GM12878 (cell line): Measurements from ENCODE around the gene ERCC1. TPM values are rescaled to one million over a fixed set of nuclear protein-coding genes. Genes with fewer than 3 reads are reported as not detected.
A peak's percentile ranks its signal among the peaks of the same experiment; 100 is the strongest.

Source experiments
- ATAC-seq: fragments of 200-7000 bp; cut with Tn5 transposase; 3 replicates; pipeline ENCODE4 v1.9.1; 2020; ENCODE audit warnings: mild to moderate bottlenecking, moderate library complexity
- BruUV-seq: library from RNA; stranded (reverse); fragments of 400-500 nt; replicated peaks from 2 replicates; lab custom pipeline; 2021; lab: Mats Ljungman, UMichigan
- CTCF ChIA-PET: fragments of 300-600 bp; sonication (Branson Sonifier 250); formaldehyde crosslinking; extraction: SDS; loops from one replicate; lab custom pipeline; 2021; ENCODE audit warnings: inconsistent platforms; lab: Yijun Ruan, JAX
- POLR2A ChIA-PET: fragments of 350-600 bp; formaldehyde crosslinking; extraction: SDS; loops from one replicate; lab custom pipeline; 2021; ENCODE audit warnings: inconsistent platforms; lab: Charles Lee
- RAD21 ChIA-PET: fragments of 300-600 bp; sonication (Branson Sonifier 250); formaldehyde crosslinking; loops from one replicate; lab custom pipeline; 2023; ENCODE audit warnings: antibody characterized with exemption; ENCODE audit not compliant: unreplicated experiment; lab: Charles Lee
- SMC1A ChIA-PET: fragments of 300-600 bp; sonication (Branson Sonifier 250); formaldehyde crosslinking; loops from one replicate; lab custom pipeline; 2023; ENCODE audit not compliant: unreplicated experiment, uncharacterized antibody; lab: Charles Lee
- DNase-seq: peaks from one replicate; pipeline ENCODE4 v3.0.0-alpha.2; 2011; ENCODE audit warnings: low read depth, low spot score
- FAIRE-seq: peaks from 3 replicates; lab custom pipeline; 2011; peaks lifted over from hg19 to GRCh38; lab: Jason Lieb, UNC
- H2AFZ ChIP-seq: 2 replicates; pipeline ENCODE4 v1.6.0; 2011; ENCODE audit warnings: low read depth, low read length, control low read depth; ENCODE audit not compliant: control insufficient read depth
- H3K27ac ChIP-seq: 2 replicates; pipeline ENCODE4 v1.5.1; 2011; ENCODE audit warnings: control low read depth; ENCODE audit not compliant: control insufficient read depth, insufficient read depth
- H3K27me3 ChIP-seq, 2 experiments: replicated peaks in 1 of 2; 2 replicates each; pipeline versions ENCODE4 v1.6.0 to v1.6.1; 2011; ENCODE audit warnings: low read length in 1 of 2; ENCODE audit not compliant: control insufficient read depth in 2 of 2, insufficient read depth in 2 of 2
- H3K36me3 ChIP-seq, 2 experiments: 2 replicates each; pipeline ENCODE4 v1.5.1; 2011; ENCODE audit warnings: low read length in 1 of 2; ENCODE audit not compliant: control insufficient read depth in 2 of 2, insufficient read depth in 2 of 2
- H3K4me1 ChIP-seq: 2 replicates; pipeline ENCODE4 v1.6.1; 2011; ENCODE audit warnings: mild to moderate bottlenecking, low read length, moderate library complexity, mixed read lengths; ENCODE audit not compliant: control insufficient read depth, insufficient read depth
- H3K4me2 ChIP-seq: 2 replicates; pipeline ENCODE4 v1.6.0; 2011; ENCODE audit warnings: control low read depth; ENCODE audit not compliant: control insufficient read depth, insufficient read depth
- H3K4me3 ChIP-seq: fragments of 200-600 bp; sonication (generic); 2 replicates; pipeline ENCODE4 v1.5.1; 2016
- H3K79me2 ChIP-seq: 2 replicates; pipeline ENCODE4 v1.6.0; 2011; ENCODE audit warnings: low read length; ENCODE audit not compliant: control insufficient read depth, insufficient read depth
- H3K9ac ChIP-seq: 2 replicates; pipeline ENCODE4 v1.8.0; 2011; ENCODE audit warnings: low read length, control low read depth, mixed read lengths; ENCODE audit not compliant: control insufficient read depth, insufficient read depth
- H3K9me3 ChIP-seq: replicated peaks from 3 replicates; pipeline ENCODE4 v1.5.1; 2011; ENCODE audit warnings: mild to moderate bottlenecking, low read length; ENCODE audit not compliant: control insufficient read depth, insufficient read depth
- H4K20me1 ChIP-seq: 2 replicates; pipeline ENCODE4 v1.6.0; 2011; ENCODE audit not compliant: control insufficient read depth, insufficient read depth
- CTCF ChIP-seq, 3 experiments: IDR thresholded peaks in 2 of 3; conservative IDR thresholded peaks in 1 of 3; 2 replicates each; pipeline ENCODE4 v1.5.1; 2011; ENCODE audit warnings: low read depth in 3 of 3, low read length in 3 of 3, mild to moderate bottlenecking in 3 of 3, control low read depth in 2 of 3, moderate library complexity in 2 of 3, inconsistent platforms in 1 of 3, mixed read lengths in 1 of 3; ENCODE audit not compliant: control insufficient read depth in 2 of 3, insufficient read depth in 1 of 3; ENCODE audit errors: extremely low read depth in 1 of 3
- HDGF ChIP-seq: fragments of 450-650 bp; IDR thresholded peaks from 2 replicates; pipeline ENCODE4 v1.6.1; 2016; ENCODE audit warnings: antibody characterized with exemption
- IKZF1 ChIP-seq: fragments of 450-650 bp; conservative IDR thresholded peaks from 2 replicates; pipeline ENCODE4 v1.6.1; 2017; ENCODE audit warnings: antibody characterized with exemption, mild to moderate bottlenecking
- LARP7 ChIP-seq: fragments of 450-650 bp; IDR thresholded peaks from 2 replicates; pipeline ENCODE4 v1.6.1; 2017; ENCODE audit warnings: mild to moderate bottlenecking
- MLLT1 ChIP-seq: fragments of 450-650 bp; IDR thresholded peaks from 2 replicates; pipeline ENCODE4 v1.6.1; 2016; ENCODE audit warnings: mild to moderate bottlenecking
- MTA3 ChIP-seq: IDR thresholded peaks from 2 replicates; pipeline ENCODE4 v1.6.1; 2012; ENCODE audit warnings: low read length, inconsistent platforms, borderline replicate concordance
- NBN ChIP-seq: fragments of 450-650 bp; IDR thresholded peaks from 2 replicates; pipeline ENCODE4 v1.6.1; 2016
- SMARCA5 ChIP-seq: fragments of 450-650 bp; IDR thresholded peaks from 2 replicates; pipeline ENCODE4 v1.6.1; 2017; ENCODE audit warnings: mild to moderate bottlenecking
- SMC3 ChIP-seq: IDR thresholded peaks from 2 replicates; pipeline ENCODE4 v1.6.1; 2011; ENCODE audit warnings: low read length, improper control_type of control experiment, borderline replicate concordance
- ZBTB40 ChIP-seq: fragments of 450-650 bp; IDR thresholded peaks from 2 replicates; pipeline ENCODE4 v1.6.1; 2016; ENCODE audit warnings: mild to moderate bottlenecking, moderate library complexity, borderline replicate concordance
- ZNF217 ChIP-seq: fragments of 450-650 bp; IDR thresholded peaks from 2 replicates; pipeline ENCODE4 v1.6.1; 2017; ENCODE audit warnings: antibody characterized with exemption, mild to moderate bottlenecking
- WGBS: methylation state at CpG from one replicate; pipeline ENCODE4 v1.1.6; 2016; ENCODE audit warnings: low lambda C conversion rate; ENCODE audit not compliant: insufficient replicate concordance, insufficient coverage; ENCODE audit errors: missing lambda C conversion rate; 5-methylcytosine and 5-hydroxymethylcytosine counted together
- in situ Hi-C: fragments of 300-500 bp; cut with MboI; formaldehyde crosslinking; loops from 9 replicates; pipeline ENCODE4 v1.14.3; 2018; ENCODE audit warnings: mixed read lengths
- intact Hi-C: fragments of 100-400 bp; cut with micrococcal nuclease; formaldehyde crosslinking; loops from one replicate; pipeline ENCODE4 v1.14.2; 2022; ENCODE audit not compliant: unreplicated experiment
- polyA plus RNA-seq, 11 experiments: library from polyadenylated mRNA; depleted of rRNA in 4 of 11; unstranded in 6 of 11; stranded (reverse) in 5 of 11; fragments of >200 nt; fragmentation: Nextera tagmentation in 4 of 11; fragmentation: Illumina TruSeq in 1 of 11; extraction: Ambion mirVana in 4 of 11; extraction: Trizol in 1 of 11; gene quantifications; 1 replicate in 1 of 11; 2 replicates in 10 of 11; pipeline versions ENCODE4 v1.2.1 to v1.2.3, GENCODE V29; 2011 to 2016; ENCODE audit warnings: inconsistent platforms in 2 of 11, missing spikeins in 2 of 11, low read depth in 1 of 11
- total RNA-seq, 4 experiments: library from RNA; depleted of rRNA in 3 of 4; stranded (reverse); fragments of >200 nt in 3 of 4; fragmentation: Illumina TruSeq in 1 of 4; extraction: Trizol in 1 of 4; gene quantifications; 2 replicates each; pipeline versions ENCODE4 v1.2.1 to v1.2.3, GENCODE V29; 2013 to 2021

The ERCC1 gene
- total and polyA plus RNA-seq, 10 of the 15 experiments (the other 5 are each of a cell fraction or from before 2014, with no cell fraction given), result 14.7 to 104 (median 61.1) TPM

DNA sequence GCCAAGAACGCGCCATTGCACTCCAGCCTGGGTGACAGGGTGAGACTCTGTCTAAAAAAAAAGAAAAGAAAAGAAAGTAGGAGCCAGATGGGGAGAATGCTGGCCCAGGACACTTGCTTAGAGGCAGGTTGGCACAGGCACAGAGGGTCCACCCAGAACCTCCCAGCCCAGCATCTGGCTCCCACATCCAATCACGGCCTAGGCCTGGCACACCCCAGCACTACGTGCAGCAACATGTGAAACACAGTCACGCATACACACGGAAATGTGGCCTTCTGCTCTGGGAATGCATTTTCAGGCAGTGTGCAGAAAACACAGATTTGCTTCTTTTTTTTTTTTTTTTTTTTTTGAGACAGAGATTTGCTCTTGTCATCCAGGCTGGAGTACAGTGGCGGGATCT lies 23.2 kb upstream of the ERCC1 start (continued):
- TF ChIP-seq CTCF (IDR thresholded peaks at IDR 0.05 in 2 of 3, conservative IDR thresholded peaks at IDR 0.05 in 1 of 3; ENCODE audit: control insufficient read depth in 2 of 3, extremely low read depth in 1 of 3, insufficient read depth in 1 of 3, low read depth in 3 of 3, low read length in 3 of 3) (no peak), HDGF (no peak)
- TF ChIP-seq, all 136 proteins: peak for 0

GRCh38 chr19:45446295-45446694 lies 22.6 kb upstream of the ERCC1 start:
- POLR2A ChIA-PET, result interaction anchor here (1.9 kb wide), 1 partner anchor 32 kb away, joined by 9 read pairs; no protein-coding TSS in a partner anchor
- Histone ChIP-seq H3K9ac (no peak overlapping the region), H3K4me3 (no peak overlapping the region)

More at GRCh38 chr19:45446295-45446694, 22.6 kb upstream of the ERCC1 start:
- Histone ChIP-seq H3K4me2 (no peak overlapping the region), H4K20me1 (no peaks in the 10 kb centered on the region), H3K9me3 (no peaks in the 10 kb centered on the region), H3K27ac (no peak overlapping the region), H3K79me2 (peaks cover 3% of the 10 kb centered on the region; the same call in 1 of the 2 replicates), H3K36me3 (no peaks in the 10 kb centered on the region), H3K4me1 (peaks cover 28% of the 10 kb centered on the region), H2AFZ (no peak overlapping the region), H3K27me3 (no peaks in the 10 kb centered on the region)
- 50% methylated on average over 6 of the region's 6 CpGs for WGBS
- DNase-seq (no peak), ATAC-seq (no peak), FAIRE-seq (peak; percentile 91)
- TF ChIP-seq CTCF (IDR thresholded peaks at IDR 0.05 in 2 of 3, conservative IDR thresholded peaks at IDR 0.05 in 1 of 3; ENCODE audit: control insufficient read depth in 2 of 3, extremely low read depth in 1 of 3, insufficient read depth in 1 of 3, low read depth in 3 of 3, low read length in 3 of 3) (peak; percentile 53 to 64 (median 60)), SMARCA5 (peak; percentile 97), ZNF217 (0 out of 2 replicates have a peak, but pooled peaks have one; percentile 42), IKZF1 (peak; percentile 32; the same call in 1 of the 2 replicates), ZBTB40 (no peak), LARP7 (0 out of 2 replicates have a peak, but pooled peaks have one; percentile 24), MTA3 (no peak), MLLT1 (0 out of 2 replicates have a peak, but pooled peaks have one; percentile 4), SMC3 (peak; percentile 37; the same call in 1 of the 2 replicates), NBN (0 out of 2 replicates have a peak, but pooled peaks have one; percentile 30)
- in situ Hi-C loops (no loop called here), intact Hi-C loops (no loop called here)
- SMC1A ChIA-PET, result interaction anchor here (0.8 to 6.0 kb wide), 3 partner anchors 21 to 49 kb away, joined by 3 to 52 read pairs (median 32); partner anchors contain the start of gene FOSB
- RAD21 ChIA-PET, result interaction anchor here (1.6 to 4.2 kb wide), 3 partner anchors 32 to 39 kb away, joined by 5 to 25 read pairs (median 25); no protein-coding TSS in a partner anchor
- CTCF ChIA-PET, result interaction anchor here (1.7 to 6.4 kb wide), 7 partner anchors 10 to 197 kb away, joined by 4 to 176 read pairs (median 19); partner anchors contain the start of genes FOSB and PPP1R13L
- BruUV-seq, result no TSS peak
